Mucosa of rectum (tissue), 2 donors: ENCODE measurements around the gene PCMT1.

Source experiments
- H3K27ac ChIP-seq, 2 donors: one replicate each; pipeline ENCODE4 v1.7.0; 2013; ENCODE audit warnings: inconsistent platforms in 2 of 2, low read depth in 2 of 2, low read length in 2 of 2
- H3K27me3 ChIP-seq, 2 donors: one replicate each; pipeline ENCODE4 v1.7.0; 2013; ENCODE audit warnings: low read length in 2 of 2; ENCODE audit not compliant: control insufficient read depth in 2 of 2, insufficient read depth in 2 of 2
- H3K36me3 ChIP-seq, 2 donors: one replicate each; pipeline ENCODE4 v1.7.0; 2013; ENCODE audit warnings: low read length in 2 of 2; ENCODE audit not compliant: control insufficient read depth in 2 of 2, insufficient read depth in 2 of 2
- H3K4me1 ChIP-seq, 2 donors: one replicate each; pipeline ENCODE4 v1.7.0; 2013; ENCODE audit warnings: low read length in 2 of 2, mild to moderate bottlenecking in 1 of 2; ENCODE audit not compliant: control insufficient read depth in 2 of 2, insufficient read depth in 2 of 2
- H3K4me3 ChIP-seq, 2 donors: one replicate each; pipeline ENCODE4 v1.7.0; 2013; ENCODE audit warnings: low read length in 2 of 2
- H3K9ac ChIP-seq, 2 donors: one replicate each; pipeline ENCODE4 v1.7.0; 2013; ENCODE audit warnings: low read length in 2 of 2, low read depth in 1 of 2, mild to moderate bottlenecking in 1 of 2
- H3K9me3 ChIP-seq, 2 donors: one replicate each; pipeline ENCODE4 v1.7.0; 2013; ENCODE audit warnings: low read length in 2 of 2; ENCODE audit not compliant: control insufficient read depth in 2 of 2
- donor health status: healthy.
- donor health status: Normal muscosa, but diverticular disease.

The PCMT1 gene

DNA sequence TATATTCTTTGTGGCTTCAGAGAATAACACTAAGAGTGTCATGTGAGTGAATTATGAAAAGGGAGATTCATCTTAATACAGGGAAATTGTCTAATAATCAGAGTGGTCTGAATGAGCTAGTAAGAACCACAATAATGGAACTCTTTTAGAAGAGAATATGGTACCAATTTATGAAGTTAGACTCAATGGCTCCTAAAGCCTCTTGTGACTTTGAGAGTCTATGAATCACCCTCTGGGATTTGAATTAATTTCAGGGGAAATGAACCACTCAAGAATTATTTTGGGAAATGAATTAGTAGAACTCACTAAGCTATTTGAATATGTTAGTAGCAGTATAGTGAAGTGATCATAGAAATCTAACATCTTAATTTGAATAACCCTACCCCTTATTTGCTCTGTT lies 14.3 kb downstream of the PCMT1 start:
- Histone ChIP-seq H3K9ac (no peak overlapping the region), H3K4me1 (no peaks in the 10 kb centered on the region), H3K9me3 (peaks cover 0 to 4% of the 10 kb centered on the region in 2 donors), H3K27ac (no peak overlapping the region), H3K36me3 (peaks cover 11 to 15% of the 10 kb centered on the region in 2 donors), H3K27me3 (no peaks in the 10 kb centered on the region), H3K4me3 (no peak overlapping the region)

DNA sequence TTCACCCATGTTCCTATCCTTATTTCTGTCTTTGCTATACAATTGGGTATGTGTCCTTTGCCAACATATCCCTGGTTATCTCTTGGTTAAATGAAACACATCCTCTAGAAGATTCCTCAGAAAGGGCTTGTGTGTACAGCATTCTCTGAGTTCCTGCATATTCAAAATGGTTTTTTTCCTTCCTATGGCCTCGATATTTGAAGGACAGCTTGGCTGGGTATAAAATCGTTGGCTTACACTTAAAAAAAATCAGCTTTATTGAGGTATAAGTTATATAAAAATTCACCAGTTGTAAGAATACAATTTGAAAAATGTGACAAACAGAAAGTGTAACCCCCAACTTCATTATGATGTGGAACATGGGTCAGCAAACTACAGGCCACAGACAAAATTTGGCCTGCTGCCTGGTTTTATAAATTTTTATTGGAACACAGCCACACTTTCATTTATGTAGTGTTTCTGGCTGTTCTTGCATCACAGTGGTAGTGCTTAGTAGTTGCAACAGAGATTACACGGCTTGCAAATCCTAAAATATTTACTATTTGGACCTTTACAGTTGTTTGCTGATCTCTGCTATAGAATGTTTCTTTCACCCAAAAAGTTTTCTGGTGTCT lies 16.7 kb downstream of the PCMT1 start:
- Histone ChIP-seq H3K4me1 (no peaks in the 10 kb centered on the region), H3K27ac (no peak overlapping the region), H3K4me3 (no peak overlapping the region), H3K9ac (no peak overlapping the region), H3K9me3 (peaks cover 0 to 4% of the 10 kb centered on the region in 2 donors), H3K36me3 (peaks cover 0 to 8% of the 10 kb centered on the region in 2 donors), H3K27me3 (no peaks in the 10 kb centered on the region)

DNA sequence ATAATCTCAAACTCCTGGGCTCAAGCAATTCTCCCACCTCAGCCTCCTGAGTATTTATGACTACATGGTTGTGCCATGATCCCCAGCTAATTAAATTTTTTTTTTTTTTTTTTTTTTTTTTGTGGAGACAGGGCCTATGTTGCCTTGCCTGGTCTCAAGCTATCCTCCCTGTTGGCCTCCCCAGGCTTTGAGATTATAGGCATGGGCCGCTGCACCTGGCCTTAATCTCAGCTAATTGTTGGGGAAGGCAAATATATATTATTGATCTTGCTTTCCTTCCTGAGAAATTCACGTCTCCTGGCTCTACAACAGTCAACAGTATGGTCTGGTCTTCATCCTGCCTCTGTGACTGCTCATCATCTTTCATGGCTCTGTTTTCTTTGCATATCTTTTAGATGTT lies 20.1 kb downstream of the PCMT1 start:
- Histone ChIP-seq H3K4me1 (no peaks in the 10 kb centered on the region), H3K9me3 (peaks cover 0 to 4% of the 10 kb centered on the region in 2 donors), H3K4me3 (no peak overlapping the region), H3K36me3 (peaks cover 12 to 20% of the 10 kb centered on the region in 2 donors), H3K9ac (no peak overlapping the region), H3K27me3 (no peaks in the 10 kb centered on the region), H3K27ac (no peak overlapping the region)

DNA sequence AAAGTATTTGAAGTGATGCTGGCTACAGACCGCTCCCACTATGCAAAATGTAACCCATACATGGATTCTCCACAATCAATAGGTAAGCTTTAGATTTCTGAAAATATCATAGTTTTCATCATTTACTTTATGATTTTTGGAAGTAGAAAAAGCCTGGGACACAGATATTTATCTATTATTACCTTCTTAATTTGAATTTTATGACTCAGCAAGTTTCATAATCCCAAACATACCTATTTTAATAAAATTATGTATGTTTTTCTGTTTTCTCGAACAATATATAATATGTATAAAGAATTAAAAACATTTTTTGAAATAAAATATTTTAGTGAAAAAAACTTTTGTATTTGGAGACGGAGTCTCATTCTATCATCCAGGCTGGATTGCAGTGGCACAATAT lies 21.6 kb downstream of the PCMT1 start:
- no peaks in the 10 kb centered on the region for H3K4me1 ChIP-seq
- H3K9me3 ChIP-seq = peaks cover 0 to under 1% of the 10 kb centered on the region in 2 donors
- no peak overlapping the region for H3K9ac ChIP-seq
- H3K4me3 ChIP-seq = no peak overlapping the region
- peaks cover 12 to 17% of the 10 kb centered on the region in 2 donors for H3K36me3 ChIP-seq
- H3K27ac ChIP-seq = no peak overlapping the region
- no peaks in the 10 kb centered on the region for H3K27me3 ChIP-seq

DNA sequence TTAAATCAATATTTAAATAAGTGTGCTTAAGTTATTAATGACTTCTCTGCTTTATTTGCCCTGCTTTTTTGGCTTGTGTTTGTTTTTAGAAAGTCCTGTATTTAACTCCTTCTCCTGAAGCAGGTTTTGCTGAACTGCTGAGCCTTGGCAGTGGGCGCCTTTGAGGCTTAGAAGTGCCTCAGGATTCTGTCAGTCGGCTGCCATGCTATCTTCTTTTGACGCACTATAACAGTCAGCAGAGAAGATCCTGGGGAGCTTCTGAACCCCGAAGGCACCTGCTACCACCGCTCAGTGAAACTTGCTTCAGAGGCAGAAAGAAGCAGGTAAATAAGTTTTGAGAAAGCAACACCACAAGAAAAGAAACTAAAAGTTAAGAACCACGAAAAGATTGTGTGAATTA lies 22.4 kb downstream of the PCMT1 start:
- Histone ChIP-seq H3K27ac (no peak overlapping the region), H3K27me3 (no peaks in the 10 kb centered on the region), H3K9ac (no peak overlapping the region), H3K4me3 (no peak overlapping the region), H3K4me1 (no peaks in the 10 kb centered on the region), H3K36me3 (peaks cover 12 to 16% of the 10 kb centered on the region in 2 donors), H3K9me3 (no peaks in the 10 kb centered on the region)

DNA sequence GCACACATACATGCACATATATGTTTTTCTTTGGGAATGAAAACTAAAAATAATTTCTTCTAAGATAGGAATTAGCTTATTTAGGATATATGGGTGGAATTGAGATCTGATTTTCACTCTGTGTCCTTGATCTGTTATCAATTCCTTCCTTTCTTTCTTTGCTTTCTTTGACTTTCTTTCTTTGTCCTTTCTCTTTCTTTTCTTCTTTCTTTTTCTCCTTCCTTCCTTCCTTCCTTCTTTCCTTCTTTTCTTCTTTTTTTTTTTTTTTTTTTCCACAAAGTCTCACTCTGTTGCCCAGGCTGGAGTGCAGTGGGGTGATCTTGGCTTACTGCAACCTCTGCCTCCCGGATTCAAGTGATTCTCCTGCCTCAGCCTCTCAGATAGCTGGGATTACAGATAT lies 28.1 kb downstream of the PCMT1 start:
- Histone ChIP-seq H3K27me3 (no peaks in the 10 kb centered on the region), H3K9ac (no peak overlapping the region), H3K4me1 (no peaks in the 10 kb centered on the region), H3K27ac (no peak overlapping the region), H3K9me3 (no peaks in the 10 kb centered on the region), H3K36me3 (peaks cover 10 to 11% of the 10 kb centered on the region in 2 donors), H3K4me3 (no peak overlapping the region)

DNA sequence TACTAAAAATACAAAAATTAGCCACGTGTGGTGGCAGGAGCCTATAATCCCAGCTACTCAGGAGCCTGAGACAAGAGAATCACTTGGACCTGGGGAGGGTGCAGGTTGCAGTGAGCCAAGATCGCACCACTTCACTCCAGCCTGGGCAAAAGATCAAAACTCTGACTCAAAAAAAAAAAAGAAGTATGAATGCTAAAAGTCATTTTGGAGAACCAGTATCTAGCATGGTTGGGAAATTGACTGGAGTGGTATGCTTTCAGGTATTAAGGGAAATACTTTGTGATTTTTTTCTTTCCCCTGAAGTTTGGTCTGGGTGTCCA lies 30.1 kb downstream of the PCMT1 start:
- Histone ChIP-seq H3K4me3 (no peak overlapping the region), H3K27me3 (no peaks in the 10 kb centered on the region), H3K9ac (no peak overlapping the region), H3K4me1 (no peaks in the 10 kb centered on the region), H3K9me3 (no peaks in the 10 kb centered on the region), H3K36me3 (peaks cover 6 to 19% of the 10 kb centered on the region in 2 donors), H3K27ac (no peak overlapping the region)

DNA sequence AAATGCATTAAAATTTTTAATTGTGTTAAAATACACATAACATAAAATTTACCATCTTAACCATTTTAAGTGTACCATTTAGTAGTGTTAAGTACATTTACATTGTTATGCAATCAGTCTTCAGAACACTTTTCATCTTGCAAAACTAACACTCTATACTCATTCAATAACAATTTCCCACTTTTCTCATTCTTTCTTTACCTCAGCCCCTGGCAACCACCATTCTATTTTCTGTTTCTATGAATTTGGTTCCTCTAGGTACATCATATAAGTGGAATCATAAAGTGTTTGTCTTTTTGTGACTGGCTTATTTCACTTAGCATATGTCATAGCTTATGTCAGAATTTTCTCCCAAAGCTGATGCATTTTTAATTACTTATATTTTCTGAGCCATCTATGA lies 32.2 kb downstream of the PCMT1 start:
- Histone ChIP-seq H3K9me3 (no peaks in the 10 kb centered on the region), H3K27me3 (no peaks in the 10 kb centered on the region), H3K9ac (no peak overlapping the region), H3K4me1 (no peaks in the 10 kb centered on the region), H3K27ac (no peak overlapping the region), H3K4me3 (no peak overlapping the region), H3K36me3 (peaks cover 6 to 19% of the 10 kb centered on the region in 2 donors)

DNA sequence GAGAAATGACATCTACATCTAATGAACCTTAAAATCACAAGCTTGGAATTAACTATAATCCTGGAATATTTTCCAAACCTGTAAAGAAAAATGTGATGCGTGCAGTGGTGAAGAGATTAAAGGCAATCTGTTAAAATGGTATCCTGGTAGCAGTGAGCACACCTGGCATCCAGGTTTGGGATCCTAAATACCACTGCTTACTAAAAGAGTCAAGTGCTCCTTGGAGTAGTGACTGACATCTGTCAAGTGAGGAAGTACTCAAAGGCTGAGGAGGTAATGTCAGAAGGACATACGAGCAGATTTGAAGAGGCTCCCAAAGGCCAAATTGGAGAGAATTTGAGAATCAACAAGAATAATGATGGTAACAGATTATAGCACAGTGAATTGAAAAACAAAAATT lies 32.8 kb downstream of the PCMT1 start:
- no peaks in the 10 kb centered on the region for H3K27me3 ChIP-seq
- no peak overlapping the region for H3K4me3 ChIP-seq
- peaks cover 6 to 15% of the 10 kb centered on the region in 2 donors for H3K36me3 ChIP-seq
- H3K9ac ChIP-seq = no peak overlapping the region
- no peaks in the 10 kb centered on the region for H3K9me3 ChIP-seq
- no peak overlapping the region for H3K27ac ChIP-seq
- no peaks in the 10 kb centered on the region for H3K4me1 ChIP-seq

DNA sequence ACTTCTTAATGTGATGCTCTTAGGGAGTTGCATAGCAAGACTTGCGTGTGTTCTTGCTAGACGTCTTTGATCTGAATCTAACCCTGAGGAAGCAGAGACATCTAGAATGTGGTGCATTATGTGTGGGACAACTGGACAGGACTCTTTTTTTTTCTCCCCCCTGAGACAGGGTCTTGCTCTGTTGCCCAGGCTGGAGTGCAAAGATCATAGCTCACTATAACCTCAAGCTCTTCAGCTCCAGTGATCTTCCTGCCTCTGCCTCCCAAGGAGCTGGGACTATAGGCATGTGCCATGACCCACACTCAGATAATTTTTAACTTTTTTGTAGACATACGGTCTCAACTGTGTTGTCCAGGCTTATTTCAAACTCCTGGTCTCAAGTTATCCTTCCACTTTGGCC lies 34.0 kb downstream of the PCMT1 start:
- Histone ChIP-seq H3K4me3 (no peak overlapping the region), H3K27me3 (no peaks in the 10 kb centered on the region), H3K9me3 (no peaks in the 10 kb centered on the region), H3K27ac (no peak overlapping the region), H3K36me3 (peaks cover 6 to 13% of the 10 kb centered on the region in 2 donors), H3K4me1 (no peaks in the 10 kb centered on the region), H3K9ac (no peak overlapping the region)

DNA sequence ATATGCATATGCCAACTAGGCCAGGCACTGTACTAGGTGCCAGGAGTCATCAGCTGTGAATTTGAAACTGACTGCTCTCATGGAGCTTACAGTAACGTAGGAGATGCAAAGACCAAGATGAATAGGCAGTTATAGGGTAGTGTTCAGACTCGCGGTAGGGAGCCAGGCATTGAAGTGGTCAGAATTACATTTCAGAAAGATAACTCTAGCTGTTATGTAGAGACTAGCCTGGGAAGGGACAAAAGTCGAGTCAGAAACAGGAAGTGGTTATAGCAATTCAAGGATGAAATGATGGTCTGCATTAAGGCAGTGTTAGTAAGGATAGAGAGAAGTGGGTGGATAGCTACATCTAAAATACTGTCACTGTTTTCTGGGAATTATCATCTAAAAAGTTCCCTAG lies 56.6 kb downstream of the PCMT1 start:
- Histone ChIP-seq H3K4me3 (no peak overlapping the region), H3K4me1 (no peaks in the 10 kb centered on the region), H3K27me3 (no peaks in the 10 kb centered on the region), H3K27ac (no peak overlapping the region), H3K36me3 (peaks cover 13 to 15% of the 10 kb centered on the region in 2 donors), H3K9ac (no peak overlapping the region), H3K9me3 (no peaks in the 10 kb centered on the region)
